CD4-positive, alpha-beta T cell treated with Interleukin-15 for 1 hour (primary cell): ENCODE results near the gene ACTN1.
"Not testable (repeated sequence)": the region's sequence is repeated elsewhere in the genome, so short reads cannot be mapped to it uniquely, and the experiment has no call there.

Experiments used
- DNase-seq: peaks from one replicate; pipeline ENCODE4 v3.0.0-alpha.2; 2020

ACTN1 gene

DNA sequence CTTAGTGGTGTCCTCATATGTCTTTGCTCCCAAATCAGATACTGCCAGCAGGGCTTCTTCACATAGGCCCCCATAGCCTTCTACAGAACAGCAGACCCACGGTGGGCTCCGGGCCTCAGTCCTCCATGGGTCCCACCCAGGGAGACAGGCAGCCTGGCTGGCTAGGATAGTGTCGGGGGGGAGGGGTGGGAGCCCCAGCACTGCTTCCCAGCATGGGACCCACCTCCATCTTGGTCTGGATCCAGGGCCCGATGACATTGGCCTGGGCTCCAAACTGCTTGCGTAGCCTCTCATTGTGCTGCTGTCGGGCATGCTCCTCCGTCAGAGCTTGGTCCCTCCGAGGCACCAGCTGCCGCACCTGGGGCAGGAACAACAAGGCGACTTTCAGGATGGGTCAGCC, 96.9 kb downstream of the ACTN1 start:
- DNase-seq = no peak

DNA sequence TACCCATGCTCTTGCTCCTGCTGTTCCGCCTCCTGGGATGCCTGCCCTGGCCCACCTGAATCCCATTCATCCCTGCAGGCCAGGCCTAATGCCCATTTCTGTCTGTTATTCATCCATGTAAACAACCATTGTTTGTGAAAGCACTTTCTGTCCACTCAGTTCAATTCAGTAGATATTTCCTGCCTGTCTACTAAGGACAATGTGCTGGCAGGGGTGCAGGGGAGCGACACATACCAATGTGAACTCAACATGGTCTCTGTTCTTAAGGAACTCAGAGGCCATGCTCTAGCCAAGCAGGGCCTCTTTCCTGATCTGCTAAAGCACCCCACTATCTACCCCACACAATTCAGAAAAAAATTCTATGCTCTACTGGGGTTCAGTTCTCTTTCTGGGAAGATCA, 97.7 kb downstream of the ACTN1 start:
- no peak for DNase-seq

GRCh38 chr14:68880581-68881105, 98.5 kb downstream of the ACTN1 start:
- no peak for DNase-seq

- DNase-seq = no peak
Measured at GRCh38 chr14:68879841-68880575, 99.1 kb downstream of the ACTN1 start.

GRCh38 chr14:68879321-68879781, 99.8 kb downstream of the ACTN1 start:
- no peak for DNase-seq

- DNase-seq = no peak
Measured at GRCh38 chr14:68878908-68879307, 100.2 kb downstream of the ACTN1 start.

DNA sequence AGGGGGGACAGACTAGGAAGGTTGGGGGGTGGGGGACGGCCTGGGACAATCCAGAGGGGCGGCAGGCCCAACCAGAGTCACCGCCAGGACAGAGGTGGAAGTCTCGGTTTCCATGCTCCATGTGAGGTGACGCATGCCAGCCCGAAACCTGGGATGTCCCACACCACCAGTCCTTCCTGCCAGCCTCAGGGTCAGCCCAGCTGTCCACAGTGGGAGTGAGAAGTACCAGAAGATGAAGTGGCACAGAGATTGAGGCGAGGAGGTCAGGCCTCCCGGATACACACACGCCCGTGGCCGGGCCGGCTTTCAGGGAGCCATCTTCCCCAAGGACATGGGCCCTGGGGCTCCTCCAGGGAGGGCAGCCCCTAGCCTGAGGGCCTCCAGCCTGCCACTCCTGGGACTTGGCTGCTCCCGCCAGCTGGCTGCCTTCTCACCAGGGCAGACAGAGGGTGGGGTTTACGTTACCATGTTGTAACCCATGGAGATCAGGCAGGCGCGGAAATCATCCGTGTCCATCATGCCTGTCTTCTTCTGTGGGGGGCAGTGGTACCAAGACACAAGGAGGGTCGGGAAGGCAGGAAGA, 101.0 kb downstream of the ACTN1 start:
- DNase-seq = no peak

DNA sequence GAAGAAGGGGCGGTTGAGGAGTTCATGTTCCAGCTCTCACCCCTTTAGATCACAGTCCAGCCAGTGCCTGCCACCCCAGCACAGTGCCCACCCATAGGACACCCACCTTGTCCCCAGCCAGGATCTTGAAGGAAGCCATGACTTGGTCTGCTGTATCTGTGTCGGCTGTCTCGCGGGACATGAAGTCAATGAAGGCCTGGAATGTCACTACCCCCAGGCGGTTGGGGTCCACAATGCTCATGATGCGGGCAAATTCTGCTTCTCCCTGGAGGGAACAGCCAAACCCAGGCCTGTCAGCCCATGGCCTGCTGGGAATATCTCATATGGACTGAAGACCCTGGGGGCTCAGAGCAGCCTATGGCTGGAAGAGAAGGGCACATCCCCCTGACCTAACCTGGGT, 102.1 kb downstream of the ACTN1 start:
- no peak for DNase-seq

GRCh38 chr14:68874746-68875155, 104.4 kb downstream of the ACTN1 start:
- peak; percentile 27 for DNase-seq

- no peak for DNase-seq
Measured at GRCh38 chr14:68873376-68873775, 105.7 kb downstream of the ACTN1 start.

DNA sequence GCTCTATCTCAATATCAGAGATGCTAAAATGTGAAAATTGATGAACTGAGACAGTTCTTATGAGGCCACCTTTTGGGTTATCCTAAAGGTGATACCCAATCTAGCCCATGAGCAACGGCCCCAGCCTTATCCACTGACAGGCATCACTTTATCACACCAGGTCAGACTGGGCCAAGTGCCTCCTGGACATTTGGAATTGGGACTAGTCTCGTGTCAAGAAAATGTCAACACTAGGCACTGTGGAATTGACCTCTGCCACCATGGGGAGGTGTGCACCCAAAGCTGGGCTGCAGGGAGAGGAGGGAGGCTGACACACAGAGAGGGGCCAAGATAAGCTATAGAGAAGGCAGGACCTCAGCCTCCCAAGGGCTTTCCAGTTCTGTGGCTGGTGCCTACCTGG, 107.7 kb downstream of the ACTN1 start:
- no peak for DNase-seq

- no peak for DNase-seq
Measured at GRCh38 chr14:68866991-68867533, 112.0 kb downstream of the ACTN1 start.

- no peak for DNase-seq
Measured at GRCh38 chr14:68865542-68865941, 113.6 kb downstream of the ACTN1 start.

DNA sequence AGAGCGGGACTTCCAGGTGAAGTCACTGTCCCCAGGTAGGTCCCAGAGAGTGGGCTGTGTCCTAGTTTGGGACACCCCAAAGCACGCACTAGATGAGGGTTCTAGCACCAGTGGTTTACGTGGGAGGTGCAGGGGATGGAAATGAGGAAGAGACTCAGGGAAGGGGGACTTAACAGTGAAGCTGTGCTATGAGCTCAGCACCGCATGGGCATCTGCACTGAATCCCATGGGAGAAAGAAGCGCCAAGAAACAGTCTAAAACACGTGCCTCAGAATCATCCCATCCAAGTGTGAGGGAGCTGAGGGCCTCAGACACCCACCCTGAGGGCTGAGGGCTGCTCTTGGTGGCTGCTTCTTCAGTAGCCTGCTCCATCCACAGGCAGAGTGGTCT, 114.7 kb downstream of the ACTN1 start:
- DNase-seq = no peak

DNA sequence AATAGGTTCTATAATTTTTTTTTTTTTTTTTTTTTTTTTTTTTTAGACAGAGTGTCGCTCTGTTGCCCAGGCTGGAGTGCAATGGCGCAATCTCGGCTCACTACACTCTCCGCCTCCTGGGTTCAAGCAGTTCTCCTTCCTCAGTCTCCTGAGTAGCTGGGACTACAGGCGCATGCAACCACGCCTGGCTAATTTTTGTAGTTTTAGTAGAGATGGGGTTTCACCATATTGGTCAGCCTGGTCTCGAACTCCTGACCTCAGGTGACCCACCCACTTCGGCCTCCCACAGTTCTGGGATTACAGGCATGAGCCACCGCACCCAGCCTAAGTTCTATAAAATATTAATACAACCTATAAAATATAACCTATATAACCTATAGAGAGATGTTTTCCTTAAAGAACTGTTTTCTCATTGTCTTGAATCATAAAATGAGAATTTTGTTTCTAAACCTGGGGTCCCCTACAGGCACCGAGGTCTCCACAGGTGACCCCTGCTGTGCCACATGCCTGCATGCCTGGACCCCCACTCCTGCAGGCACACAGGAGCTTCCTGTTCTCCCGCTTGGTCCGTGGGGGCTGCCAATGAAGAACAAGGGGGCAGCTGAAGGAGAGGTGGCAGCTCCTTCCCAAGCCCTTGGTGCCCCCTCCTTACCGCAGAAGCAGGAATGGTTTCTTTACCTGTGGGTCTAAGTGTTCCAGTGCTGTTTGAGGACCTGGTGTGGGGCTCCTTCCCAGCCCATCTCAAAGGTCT, 115.3 kb downstream of the ACTN1 start:
- DNase-seq = no peak

DNA sequence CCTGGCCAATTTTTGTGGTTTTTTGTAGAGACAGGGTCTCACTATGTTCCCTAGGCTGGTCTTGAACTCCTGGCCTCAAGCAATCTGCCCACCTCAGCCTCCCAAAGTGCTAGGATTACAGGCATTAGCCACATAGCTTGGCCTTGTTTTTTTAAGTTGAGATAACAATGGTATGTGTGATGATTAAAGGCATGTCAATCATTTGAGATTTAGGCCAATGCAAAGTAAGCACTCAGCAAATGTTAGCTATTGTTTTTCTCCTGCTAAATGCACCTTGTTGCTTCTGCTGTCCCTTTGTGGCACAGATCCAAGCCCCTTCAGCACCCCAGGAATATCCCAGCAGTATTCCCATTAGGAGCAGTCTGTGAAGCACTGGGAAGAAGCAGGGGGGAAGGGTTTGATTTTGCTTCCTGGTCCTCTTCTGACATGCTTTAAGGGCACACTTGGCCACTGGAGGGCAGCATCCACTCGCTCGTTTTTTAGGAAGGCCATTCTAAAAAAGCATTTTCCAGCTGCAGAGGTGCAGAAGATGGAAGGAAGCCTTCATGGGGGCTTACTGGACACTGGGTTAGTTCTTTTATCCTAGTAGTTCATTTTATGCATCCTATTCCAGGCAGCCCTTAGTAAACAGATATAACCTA, 116.0 kb downstream of the ACTN1 start:
- DNase-seq = peak; percentile 54

DNA sequence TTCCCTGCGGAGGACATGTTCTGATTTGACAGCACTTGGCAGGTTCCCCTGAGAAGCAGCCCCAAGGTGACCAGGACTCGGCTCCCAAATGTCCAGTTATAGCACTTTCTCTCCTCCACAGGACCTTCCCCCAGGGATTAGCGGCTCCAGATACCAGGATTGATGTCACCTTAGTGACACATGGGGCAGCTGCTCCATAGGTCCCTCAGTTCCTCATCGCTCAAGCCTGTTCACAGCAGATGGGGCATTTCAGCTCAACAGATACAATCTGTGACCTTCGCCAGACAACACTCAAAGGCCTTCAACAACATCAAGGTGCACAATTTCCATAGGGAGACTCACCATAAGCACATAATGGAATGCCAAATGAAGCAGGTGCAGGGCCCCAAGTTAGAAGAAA, 118.3 kb downstream of the ACTN1 start:
- no peak for DNase-seq

DNA sequence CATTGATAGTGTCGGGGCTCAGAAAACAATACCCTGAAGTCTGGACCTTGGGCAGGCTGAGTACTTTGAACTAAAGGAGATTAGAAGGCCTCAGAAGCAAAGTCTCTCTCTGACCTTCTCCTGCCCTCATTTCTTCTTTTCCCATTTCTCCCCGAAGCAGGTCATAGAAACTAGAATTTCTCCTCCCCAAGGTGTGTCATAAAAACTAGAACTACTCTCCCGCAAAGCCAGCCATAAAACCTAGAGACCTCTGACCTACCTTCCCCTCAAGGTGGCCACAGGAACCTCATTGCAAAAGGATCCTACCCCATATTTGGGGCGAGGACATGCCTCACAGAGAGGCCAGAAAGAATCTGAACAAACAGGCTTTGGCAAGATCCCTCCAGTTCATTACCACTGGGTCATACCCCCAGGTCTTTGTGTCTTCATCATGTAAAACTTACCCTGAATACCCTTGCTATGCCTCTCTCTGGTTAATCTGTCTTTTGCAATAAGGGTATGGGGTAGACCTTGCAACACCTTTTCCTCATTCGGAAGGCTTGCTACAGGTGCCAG, 121.5 kb downstream of the ACTN1 start:
- no peak for DNase-seq

DNA sequence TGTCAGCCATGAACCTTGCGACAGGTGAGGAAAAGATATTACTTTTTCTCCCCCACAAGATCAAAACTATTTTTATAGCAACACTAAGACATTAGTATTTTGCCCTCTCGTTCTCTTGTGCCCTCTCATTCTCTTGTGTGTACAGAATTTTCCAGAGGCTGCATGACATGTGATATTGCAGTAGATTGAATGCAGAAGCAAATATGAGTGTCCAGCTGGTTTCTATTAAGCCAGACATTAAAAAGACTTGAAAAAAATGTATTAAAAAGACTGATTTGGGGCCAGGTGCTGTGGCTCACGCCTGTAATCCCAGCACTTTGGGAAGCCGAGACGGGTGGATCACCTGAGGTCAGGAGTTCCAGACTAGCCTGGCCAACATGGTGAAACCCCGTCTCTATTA, 122.5 kb downstream of the ACTN1 start:
- DNase-seq = no peak

DNA sequence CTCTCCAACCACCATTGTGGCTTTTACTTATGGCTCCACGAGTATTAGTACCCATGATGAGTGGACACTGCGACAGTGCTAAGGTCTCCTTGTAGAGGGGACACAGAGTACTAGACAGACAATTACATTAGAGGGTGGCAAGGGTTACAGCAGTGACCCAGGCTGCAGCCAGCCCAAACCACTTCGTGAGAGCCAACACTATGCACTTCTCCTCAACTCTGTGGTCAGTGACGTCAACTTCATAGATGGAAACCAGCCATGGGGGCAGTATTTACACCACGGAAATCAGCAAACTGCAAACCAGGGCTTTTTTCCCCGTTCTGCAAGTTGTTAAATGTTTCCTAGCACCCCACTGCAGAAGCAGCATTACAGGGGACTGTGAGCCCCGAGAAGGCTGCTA, 124.7 kb downstream of the ACTN1 start:
- no peak for DNase-seq

DNA sequence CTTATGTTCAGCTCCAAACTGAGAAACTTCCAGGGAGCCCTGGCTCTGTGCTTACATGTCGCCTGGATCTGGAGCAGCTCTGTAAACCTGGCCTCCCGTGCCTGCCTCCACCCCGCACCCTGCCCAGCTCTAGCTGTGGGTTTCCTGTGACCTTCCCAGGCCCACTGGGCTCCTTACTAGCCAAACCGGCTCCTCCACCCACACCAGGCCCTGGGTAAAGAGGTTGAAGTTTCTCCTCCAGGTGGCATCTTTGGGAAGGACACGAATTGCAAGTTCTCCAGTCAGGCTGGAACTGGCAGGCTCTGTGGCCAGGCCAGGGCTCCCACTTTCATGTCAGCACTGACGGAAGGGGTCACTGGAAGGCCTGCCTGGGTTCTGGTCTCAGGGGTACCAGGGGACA, 125.4 kb downstream of the ACTN1 start:
- no peak for DNase-seq

- DNase-seq = not testable (repeated sequence)
Measured at GRCh38 chr14:68852493-68852892, 126.6 kb downstream of the ACTN1 start.

DNA sequence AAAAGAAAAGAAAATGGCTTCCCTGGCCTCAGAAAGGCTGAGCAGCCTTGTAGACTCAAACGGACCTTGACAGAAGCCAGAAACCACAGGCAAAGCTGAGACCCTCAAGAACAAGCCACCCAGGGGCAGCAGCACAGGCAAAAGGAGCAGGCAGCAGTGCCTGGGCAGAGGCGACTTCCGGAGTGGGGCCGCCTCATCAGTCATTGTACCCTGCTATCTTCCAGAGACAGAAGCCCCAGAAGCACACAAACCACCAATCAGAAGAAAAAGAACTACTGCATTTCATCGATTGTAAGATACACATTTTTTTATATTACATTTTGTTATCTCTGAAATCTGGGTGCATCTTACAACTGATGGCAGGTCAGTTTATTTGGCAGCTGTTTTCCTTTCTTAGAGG, 128.0 kb downstream of the ACTN1 start:
- DNase-seq = no peak
